ENCODE data around the gene ACVR1C. TPM values are rescaled to one million over a fixed set of nuclear protein-coding genes. Genes with fewer than 3 reads are reported as not detected.

ACVR1C gene
- total and polyA plus RNA-seq, 11 donors = 0.08 to 7.3 (median 0.20) TPM

- H3K9me3 ChIP-seq = no peaks in the 10 kb centered on the region
- H3K27ac ChIP-seq = peak overlapping the region in 5 of 12 donors; percentile 51 to 75 (median 66)
- intact Hi-C loops (cut with DNase I) = loop anchor here in 3 of 10 donors (10.0 kb wide), 3 partner anchors 135 to 155 kb away; partner anchors contain the start of gene ERMN (in 1 of the 3)
- ATAC-seq = peak; percentile 55 to 68 (median 62)
- WGBS, 4 donors = 61 to 77% (median 74%) methylated on average over 5 to 7 of the region's 7 CpGs
- no peak overlapping the region for H3K4me3 ChIP-seq
- no peaks in the 10 kb centered on the region for H3K36me3 ChIP-seq
- no peaks in the 10 kb centered on the region for H3K27me3 ChIP-seq
- H3K4me1 ChIP-seq = peaks cover 0 to 16% (median 6%) of the 10 kb centered on the region in 12 donors
- peak in 1 of 5 donors; percentile 32 for DNase-seq
- TF ChIP-seq POLR2A (IDR thresholded peaks at IDR 0.05) (no peak), CTCF (IDR thresholded peaks at IDR 0.05) (no peak)
These were observed 149.3 kb downstream of the ACVR1C start for GRCh38 chr2:157479081-157480027.

GRCh38 chr2:157477919-157478318, 150.7 kb downstream of the ACVR1C start:
- Histone ChIP-seq H3K27ac (no peak overlapping the region), H3K27me3 (no peaks in the 10 kb centered on the region), H3K4me1 (peaks cover 0 to 16% (median 6%) of the 10 kb centered on the region in 12 donors), H3K36me3 (no peaks in the 10 kb centered on the region), H3K4me3 (no peak overlapping the region), H3K9me3 (no peaks in the 10 kb centered on the region)
- ATAC-seq (no peak), DNase-seq (no peak)
- intact Hi-C loops (cut with DNase I) = no loop called here
- TF ChIP-seq POLR2A (IDR thresholded peaks at IDR 0.05) (no peak), CTCF (IDR thresholded peaks at IDR 0.05) (no peak)

GRCh38 chr2:157476953-157477709, 151.5 kb downstream of the ACVR1C start:
- Histone ChIP-seq H3K27ac (no peak overlapping the region), H3K27me3 (no peaks in the 10 kb centered on the region), H3K4me1 (peaks cover 0 to 16% (median 6%) of the 10 kb centered on the region in 12 donors), H3K36me3 (no peaks in the 10 kb centered on the region), H3K9me3 (no peaks in the 10 kb centered on the region), H3K4me3 (no peak overlapping the region)
- intact Hi-C loops (cut with DNase I) = no loop called here
- ATAC-seq (no peak), DNase-seq (no peak)
- TF ChIP-seq CTCF (IDR thresholded peaks at IDR 0.05) = no peak
- no peak for TF ChIP-seq POLR2A (IDR thresholded peaks at IDR 0.05)

Other genes starting within 250 kb of the ACVR1C start
- 10 to 100 TPM in 1 of 9 donors, 1 to 10 TPM in 6, under 1 TPM in 2; 0.53 to 12.0 (median 1.5) TPM for gene CYTIP, start 184.8 kb downstream of the ACVR1C start, total RNA-seq
- under 1 TPM; 0.38 to 1.00 TPM for gene CYTIP, start 184.8 kb downstream of the ACVR1C start, polyA plus RNA-seq
- 10 to 100 TPM; 15.3 to 37.6 (median 23.9) TPM for gene ACVR1, start 247.5 kb upstream of the ACVR1C start, total RNA-seq
- 10 to 100 TPM in 1 of 2 donors, 1 to 10 TPM in 1; 5.6 to 26.3 TPM for gene ACVR1, start 247.5 kb upstream of the ACVR1C start, polyA plus RNA-seq